SK-N-SH (cell line): ENCODE measurements around the gene RPL7A.

Source experiments
- CHD2 ChIP-seq: fragments of 150-350 bp; IDR thresholded peaks from 2 replicates; pipeline ENCODE4 v1.6.1; 2018; ENCODE audit warnings: low read length; ENCODE audit not compliant: partially characterized antibody
- CTCF ChIP-seq: fragments of 200-600 bp; sonication (generic); IDR thresholded peaks from 2 replicates; pipeline ENCODE4 v1.6.1; 2017; ENCODE audit warnings: antibody characterized with exemption, mild to moderate bottlenecking, moderate library complexity
- EP300 ChIP-seq, 2 experiments: IDR thresholded peaks; 2 replicates each; pipeline versions ENCODE4 v1.4.0 to v1.6.1; 2012; ENCODE audit warnings: borderline replicate concordance in 1 of 2, low read depth in 1 of 2, low read length in 1 of 2
- EZH2phosphoT487 ChIP-seq: fragments of 200-600 bp; sonication (generic); IDR thresholded peaks from 2 replicates; pipeline ENCODE4 v1.6.1; 2017; ENCODE audit warnings: low read depth, mixed run types, mild to moderate bottlenecking, antibody characterized with exemption, moderate library complexity, borderline replicate concordance
- GABPA ChIP-seq: IDR thresholded peaks from 2 replicates; pipeline ENCODE4 v1.4.0; 2012; ENCODE audit warnings: low read depth, mild to moderate bottlenecking
- GATA2 ChIP-seq: sonication (generic); formaldehyde crosslinking; IDR thresholded peaks from 2 replicates; pipeline ENCODE4 v1.5.0; 2020; ENCODE audit warnings: mild to moderate bottlenecking, missing genetic modification reagents
- POLR2AphosphoS5 ChIP-seq: IDR thresholded peaks from 2 replicates; pipeline ENCODE4 v1.6.1; 2012; ENCODE audit warnings: low read depth, low read length
- RAD21 ChIP-seq: IDR thresholded peaks from 2 replicates; pipeline ENCODE4 v1.6.1; 2012; ENCODE audit warnings: mild to moderate bottlenecking, low read length
- RCOR1 ChIP-seq: fragments of 150-350 bp; IDR thresholded peaks from 2 replicates; pipeline ENCODE4 v1.6.1; 2017; ENCODE audit warnings: antibody characterized with exemption, low read length
- REST ChIP-seq: IDR thresholded peaks from 2 replicates; pipeline ENCODE4 v1.6.1; 2012; ENCODE audit warnings: mild to moderate bottlenecking, low read depth, low read length, moderate library complexity
- RFX5 ChIP-seq: IDR thresholded peaks from 2 replicates; pipeline ENCODE4 v1.6.1; 2012; ENCODE audit warnings: mild to moderate bottlenecking, improper control_type of control experiment, low read length
- SMC3 ChIP-seq: IDR thresholded peaks from 2 replicates; pipeline ENCODE4 v1.6.1; 2012; ENCODE audit warnings: low read depth, low read length, improper control_type of control experiment
- TAF1 ChIP-seq: IDR thresholded peaks from 2 replicates; pipeline ENCODE4 v1.6.1; 2012; ENCODE audit warnings: low read depth, mild to moderate bottlenecking, low read length, moderate library complexity, borderline replicate concordance
- USF1 ChIP-seq: IDR thresholded peaks from 2 replicates; pipeline ENCODE4 v1.4.0; 2012; ENCODE audit warnings: low read depth, borderline replicate concordance

GRCh38 chr9:133346021-133346785 is 1.8 kb upstream of the RPL7A start:
- TF ChIP-seq POLR2AphosphoS5 (no peak), EP300 (IDR thresholded peaks at IDR 0.05; ENCODE audit: borderline replicate concordance in 1 of 2, low read depth in 1 of 2, low read length in 1 of 2) (no peak), CTCF (no peak), RAD21 (no peak), RCOR1 (no peak), SMC3 (no peak), GABPA (no peak), REST (no peak), USF1 (no peak), CHD2 (no peak), GATA2 (no peak), TAF1 (no peak), RFX5 (no peak), EZH2phosphoT487 (no peak)
